Natural killer cell treated with Interleukin-12 subunit alpha and Interleukin-12 subunit beta and Interleukin-15 and Interleukin-18, amount 100 ng/mL, for 72 hours (primary cell): ENCODE measurements around the gene ITGB8. TPM values are rescaled to one million over a fixed set of nuclear protein-coding genes. Genes with fewer than 3 reads are reported as not detected.
A peak's percentile ranks its signal among the peaks of the same experiment; 100 is the strongest.
"Not testable (repeated sequence)": the region's sequence is repeated elsewhere in the genome, so short reads cannot be mapped to it uniquely, and the experiment has no call there.

Source experiments
- ATAC-seq, 2 donors: fragments of 150-1000 bp; cut with Tn5 transposase in 1 of 2; sonication (Bioruptor Pico), chemical (Tn5 transposase) in 1 of 2; 2 replicates each; pipeline ENCODE4 v1.10.0; 2021
- DNase-seq: peaks from one replicate; pipeline ENCODE4 v3.0.0; 2022; ENCODE audit warnings: low spot score
- H3K27ac Mint-ChIP-seq, 2 donors: 1 replicate in 1 of 2; 2 replicates in 1 of 2; pipeline ENCODE4 v1.8.0; 2022; ENCODE audit warnings: mixed read lengths in 2 of 2, mild to moderate bottlenecking in 1 of 2, moderate library complexity in 1 of 2
- H3K27me3 Mint-ChIP-seq, 2 donors: 1 replicate in 1 of 2; 2 replicates in 1 of 2; pipeline ENCODE4 v1.8.0; 2022; ENCODE audit warnings: mixed read lengths in 2 of 2
- H3K36me3 Mint-ChIP-seq: one replicate; pipeline ENCODE4 v1.8.0; 2022; ENCODE audit warnings: mixed read lengths
- H3K4me1 Mint-ChIP-seq, 2 donors: 1 replicate in 1 of 2; 2 replicates in 1 of 2; pipeline ENCODE4 v1.8.0; 2022; ENCODE audit warnings: low read depth in 2 of 2, mixed read lengths in 2 of 2, mild to moderate bottlenecking in 1 of 2
- H3K4me3 Mint-ChIP-seq: one replicate; pipeline ENCODE4 v1.8.0; 2022; ENCODE audit warnings: mixed read lengths
- H3K9me3 Mint-ChIP-seq: 2 replicates; pipeline ENCODE4 v1.8.0; 2022; ENCODE audit warnings: mixed read lengths
- total RNA-seq, 2 donors: library from RNA; stranded (reverse); gene quantifications; one replicate each; pipeline ENCODE4 v1.2.3, GENCODE V29; 2022

Gene ITGB8
- total RNA-seq, 2 donors from 2014 or later, result 0.10 to 1.3 TPM

DNA sequence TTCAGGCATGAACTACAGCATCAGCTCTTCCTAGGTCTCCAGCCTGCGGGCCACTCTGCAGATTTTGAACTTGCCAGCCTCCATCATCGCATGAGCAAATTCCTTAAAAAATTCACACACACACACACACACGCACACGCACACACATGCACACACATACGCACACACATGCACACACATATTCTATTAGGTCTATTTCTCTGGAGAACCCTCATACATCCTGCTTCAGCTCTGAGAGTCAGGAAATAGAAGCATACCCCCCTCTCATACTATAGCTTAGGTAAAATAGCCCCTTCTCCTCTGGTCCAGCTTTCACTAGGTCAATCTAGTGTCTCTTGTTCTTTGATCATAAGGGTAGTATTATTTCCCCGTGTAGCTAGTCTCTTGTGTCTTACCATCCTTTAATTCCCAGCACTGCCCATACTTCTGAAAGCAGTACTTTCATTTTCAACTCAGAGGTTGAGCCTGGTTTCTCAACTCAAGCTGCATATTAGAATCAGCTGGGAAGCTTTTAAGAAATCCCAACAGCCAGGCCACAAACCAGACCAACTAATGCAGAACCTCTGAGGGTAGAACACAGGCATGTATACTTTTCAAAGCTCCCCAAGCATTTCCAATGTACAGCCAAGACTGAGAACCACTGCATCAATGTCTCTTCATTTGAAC is 30.9 kb upstream of the ITGB8 start:
- H3K27ac Mint-ChIP-seq, result peak overlapping the region; percentile 55 to 81
- ATAC-seq (peak in 1 of 2 donors; percentile 28), DNase-seq (no peak)
- H3K9me3 Mint-ChIP-seq, result peaks cover 13% of the 10 kb centered on the region
- H3K27me3 Mint-ChIP-seq, result no peaks in the 10 kb centered on the region
- H3K4me3 Mint-ChIP-seq, result peak overlapping the region; percentile 30
- peaks cover 7 to 15% of the 10 kb centered on the region in 2 donors for H3K4me1 Mint-ChIP-seq
- H3K36me3 Mint-ChIP-seq, result peaks cover 8% of the 10 kb centered on the region

DNA sequence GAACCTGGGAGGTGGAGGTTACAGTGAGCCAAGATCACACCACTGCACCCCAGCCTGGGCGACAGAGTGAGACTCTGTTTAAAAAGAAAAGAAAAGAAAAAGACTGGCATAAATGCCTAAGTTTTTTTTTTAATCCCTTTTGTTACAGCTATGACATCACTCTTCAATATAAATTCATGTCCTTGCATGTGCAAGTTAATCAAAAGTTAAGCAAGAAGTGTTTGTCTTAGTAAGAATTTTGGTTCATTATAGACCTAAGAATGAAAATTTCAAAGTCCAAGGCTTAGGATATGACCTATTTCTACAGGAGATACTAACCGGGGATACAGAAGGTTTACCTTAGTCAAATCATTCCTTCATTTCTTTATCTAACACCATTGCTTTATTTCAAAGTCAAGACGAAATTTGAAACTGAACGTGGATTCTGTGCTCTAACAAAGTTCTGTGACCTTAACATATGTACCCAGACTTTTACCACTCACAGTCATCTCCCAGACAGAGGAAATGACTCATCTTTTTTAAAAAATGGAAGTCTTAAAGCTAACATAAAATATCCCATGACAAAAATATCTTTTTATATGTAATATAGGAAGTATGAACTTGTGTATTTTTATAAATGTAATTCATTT is 29.3 kb upstream of the ITGB8 start:
- H3K27me3 Mint-ChIP-seq, result no peaks in the 10 kb centered on the region
- DNase-seq, result no peak
- no peak overlapping the region for H3K4me3 Mint-ChIP-seq
- no peaks in the 10 kb centered on the region for H3K36me3 Mint-ChIP-seq
- H3K27ac Mint-ChIP-seq, result peak overlapping the region in 1 of 2 donors; percentile 39
- ATAC-seq, result peak; percentile 57 to 81
- peaks cover 7 to 15% of the 10 kb centered on the region in 2 donors for H3K4me1 Mint-ChIP-seq
- H3K9me3 Mint-ChIP-seq, result peaks cover 10% of the 10 kb centered on the region

DNA sequence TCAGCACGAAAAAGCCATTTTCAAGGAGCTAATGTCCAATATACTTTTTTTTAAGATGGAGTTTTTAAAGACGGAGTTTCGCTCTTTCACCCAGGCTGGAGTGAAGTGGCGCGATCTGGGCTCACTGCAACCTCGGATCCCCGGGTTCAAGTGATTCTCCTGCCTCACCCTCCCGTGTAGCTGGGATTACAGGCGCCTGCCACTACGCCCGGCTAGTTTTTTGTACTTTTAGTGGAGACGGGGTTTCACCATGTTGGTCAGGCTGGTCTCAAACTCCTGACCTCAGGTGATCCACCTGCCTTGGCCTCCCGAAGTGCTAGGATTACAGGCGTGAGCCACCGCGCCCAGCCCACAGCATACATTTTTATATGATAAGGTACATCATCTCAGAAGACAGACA is 28.4 kb upstream of the ITGB8 start:
- not testable (repeated sequence) for H3K27me3 Mint-ChIP-seq, H3K36me3 Mint-ChIP-seq, H3K27ac Mint-ChIP-seq, H3K4me3 Mint-ChIP-seq, H3K9me3 Mint-ChIP-seq, DNase-seq, ATAC-seq
- peaks cover 7 to 15% of the 10 kb centered on the region in 2 donors for H3K4me1 Mint-ChIP-seq

DNA sequence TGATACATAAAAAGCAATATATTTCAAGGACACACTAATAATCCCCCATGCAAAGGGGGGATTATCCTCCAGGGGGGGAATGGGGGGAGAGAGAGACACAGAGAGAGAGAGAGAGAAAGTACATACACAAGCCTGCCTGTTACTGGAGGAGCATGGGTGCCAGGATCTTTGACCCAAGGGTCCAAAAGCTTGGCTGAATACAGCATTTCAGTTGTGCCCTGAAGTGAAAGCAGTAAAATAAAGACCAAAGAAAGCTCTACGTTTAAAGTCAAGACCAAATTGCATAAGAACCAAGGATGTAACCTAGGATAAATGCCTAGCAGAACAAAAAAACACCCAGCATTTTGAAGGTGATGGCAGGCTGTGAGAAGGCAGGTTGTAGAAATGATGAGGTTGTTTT is 27.8 kb upstream of the ITGB8 start:
- H3K27me3 Mint-ChIP-seq, result no peaks in the 10 kb centered on the region
- no peaks in the 10 kb centered on the region for H3K36me3 Mint-ChIP-seq
- H3K4me1 Mint-ChIP-seq, result peaks cover 7 to 15% of the 10 kb centered on the region in 2 donors
- no peak overlapping the region for H3K27ac Mint-ChIP-seq
- H3K9me3 Mint-ChIP-seq, result peaks cover 10% of the 10 kb centered on the region
- DNase-seq, result no peak
- H3K4me3 Mint-ChIP-seq, result no peak overlapping the region
- ATAC-seq, result no peak

DNA sequence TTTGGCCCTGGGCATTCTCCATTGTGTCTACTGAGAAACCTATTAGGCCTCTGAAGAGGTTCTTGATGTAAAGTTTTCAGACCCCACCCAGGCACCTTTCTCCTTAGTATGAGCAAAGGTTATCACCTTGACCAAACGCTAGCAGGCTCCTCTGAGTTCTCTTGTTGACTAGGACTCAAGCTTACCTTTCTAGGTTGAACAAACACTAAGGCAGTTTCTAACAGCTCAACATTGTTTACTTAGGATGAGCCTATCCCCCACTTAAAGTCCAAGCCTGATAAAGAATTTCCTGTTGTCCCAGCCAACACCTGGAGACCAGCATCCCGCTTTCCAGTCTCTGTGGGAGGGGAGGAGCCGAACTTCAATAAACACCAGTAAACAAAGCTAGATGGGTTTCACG is 26.3 kb upstream of the ITGB8 start:
- H3K27ac Mint-ChIP-seq, result no peak overlapping the region
- peaks cover 7 to 14% of the 10 kb centered on the region in 2 donors for H3K4me1 Mint-ChIP-seq
- peaks cover 10% of the 10 kb centered on the region for H3K9me3 Mint-ChIP-seq
- H3K4me3 Mint-ChIP-seq, result no peak overlapping the region
- H3K27me3 Mint-ChIP-seq, result no peaks in the 10 kb centered on the region
- H3K36me3 Mint-ChIP-seq, result no peaks in the 10 kb centered on the region
- DNase-seq (no peak), ATAC-seq (no peak)

- H3K4me1 Mint-ChIP-seq, result peaks cover 0 to 1% of the 10 kb centered on the region in 2 donors
- H3K4me3 Mint-ChIP-seq, result no peak overlapping the region
- H3K27ac Mint-ChIP-seq, result no peak overlapping the region
- no peaks in the 10 kb centered on the region for H3K9me3 Mint-ChIP-seq
- no peaks in the 10 kb centered on the region for H3K36me3 Mint-ChIP-seq
- ATAC-seq (no peak), DNase-seq (no peak)
- H3K27me3 Mint-ChIP-seq, result no peaks in the 10 kb centered on the region
Observed at GRCh38 chr7:20305726-20306125, 25.0 kb upstream of the ITGB8 start.

DNA sequence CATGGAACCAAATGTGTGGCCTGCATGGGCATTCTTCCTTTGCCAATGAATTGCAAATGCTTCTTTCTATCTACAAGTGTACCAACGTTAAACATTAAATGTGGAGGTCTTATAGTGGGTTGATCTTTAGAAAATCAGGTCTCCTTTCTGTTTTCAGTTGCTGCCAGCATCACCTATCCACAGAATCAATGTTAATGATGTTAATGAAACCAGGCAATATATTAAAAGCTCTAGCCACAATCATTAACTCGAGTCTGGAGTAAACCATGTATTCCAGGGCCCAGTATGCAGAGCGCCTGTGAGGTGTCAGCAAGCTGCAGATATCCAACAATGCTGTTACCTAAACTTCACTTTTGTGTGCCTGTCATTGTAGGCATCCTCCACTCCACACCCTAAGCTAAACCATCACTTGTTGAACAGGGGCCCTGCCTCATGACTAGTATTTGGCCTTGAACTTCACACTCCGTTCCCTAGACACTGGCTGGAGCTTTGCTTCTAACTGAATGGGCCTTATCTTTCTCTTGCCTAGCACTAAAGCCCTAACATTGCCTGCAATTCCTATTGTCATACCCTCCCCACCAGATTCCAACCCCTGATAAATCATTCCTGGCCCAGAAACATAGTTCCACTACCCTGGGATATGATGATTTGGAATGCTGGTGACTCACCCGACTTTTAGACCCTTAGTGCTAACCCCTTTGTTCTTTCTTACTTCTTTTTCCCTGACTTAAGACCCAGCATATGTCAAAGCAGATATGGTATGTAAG is 24.3 kb upstream of the ITGB8 start:
- no peaks in the 10 kb centered on the region for H3K9me3 Mint-ChIP-seq
- H3K27ac Mint-ChIP-seq, result no peak overlapping the region
- DNase-seq (no peak), ATAC-seq (no peak)
- H3K4me1 Mint-ChIP-seq, result no peaks in the 10 kb centered on the region
- H3K27me3 Mint-ChIP-seq, result no peaks in the 10 kb centered on the region
- H3K4me3 Mint-ChIP-seq, result no peak overlapping the region
- no peaks in the 10 kb centered on the region for H3K36me3 Mint-ChIP-seq

- no peaks in the 10 kb centered on the region for H3K27me3 Mint-ChIP-seq
- no peaks in the 10 kb centered on the region for H3K36me3 Mint-ChIP-seq
- H3K4me3 Mint-ChIP-seq, result no peak overlapping the region
- H3K27ac Mint-ChIP-seq, result no peak overlapping the region
- no peaks in the 10 kb centered on the region for H3K4me1 Mint-ChIP-seq
- ATAC-seq (no peak), DNase-seq (no peak)
- H3K9me3 Mint-ChIP-seq, result no peaks in the 10 kb centered on the region
Observed at GRCh38 chr7:20307119-20307518, 23.6 kb upstream of the ITGB8 start.

- H3K27ac Mint-ChIP-seq, result no peak overlapping the region
- H3K4me1 Mint-ChIP-seq, result no peaks in the 10 kb centered on the region
- no peak for ATAC-seq
Observed at GRCh38 chr7:20307901-20308300, 22.8 kb upstream of the ITGB8 start.

GRCh38 chr7:20310301-20310700 is 20.4 kb upstream of the ITGB8 start:
- Mint-ChIP-seq H3K4me1 (no peaks in the 10 kb centered on the region), H3K4me3 (no peak overlapping the region), H3K27ac (no peak overlapping the region), H3K36me3 (no peaks in the 10 kb centered on the region), H3K9me3 (no peaks in the 10 kb centered on the region), H3K27me3 (no peaks in the 10 kb centered on the region)
- DNase-seq, result no peak
- no peak for ATAC-seq

More at GRCh38 chr7:20307901-20308300, 22.8 kb upstream of the ITGB8 start:
- no peak overlapping the region for H3K4me3 Mint-ChIP-seq
- DNase-seq, result no peak
- H3K27me3 Mint-ChIP-seq, result no peaks in the 10 kb centered on the region
- no peaks in the 10 kb centered on the region for H3K9me3 Mint-ChIP-seq
- no peaks in the 10 kb centered on the region for H3K36me3 Mint-ChIP-seq

DNA sequence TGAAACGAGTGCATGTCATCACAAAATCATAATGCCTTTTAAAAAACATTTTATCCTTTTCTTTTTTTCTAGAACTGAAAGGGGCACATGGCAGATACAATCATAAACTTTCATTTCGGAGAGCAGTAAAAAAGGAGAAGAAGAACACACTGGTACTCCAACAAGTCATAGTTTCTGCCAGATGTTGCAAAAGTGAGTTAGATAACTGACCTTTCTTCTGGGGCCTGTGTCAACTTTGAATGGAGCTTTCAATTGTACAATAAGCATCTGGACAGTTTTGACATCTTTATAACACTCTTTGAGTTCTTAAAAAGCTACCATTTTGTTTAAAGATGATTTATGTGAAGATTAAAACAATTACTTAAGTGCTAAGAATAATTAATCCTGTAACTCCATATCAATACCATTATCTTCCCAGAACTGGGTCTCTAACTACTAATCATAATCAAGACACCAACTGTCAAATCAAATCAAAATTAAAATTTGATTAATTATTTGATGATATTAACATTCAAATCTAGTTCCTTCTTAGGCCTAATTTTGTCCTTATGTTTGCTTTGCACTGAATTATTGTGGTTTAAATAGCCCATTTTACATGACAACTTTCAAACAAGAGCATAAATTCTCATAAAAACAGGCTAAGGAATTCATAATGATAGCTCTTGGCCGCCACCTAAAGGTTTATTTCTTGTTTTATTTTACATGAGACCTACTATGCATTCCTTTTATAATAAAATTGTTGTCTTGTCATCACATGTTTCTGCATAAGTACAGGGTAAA is 19.5 kb upstream of the ITGB8 start:
- DNase-seq, result no peak
- Mint-ChIP-seq H3K27ac (no peak overlapping the region), H3K27me3 (no peaks in the 10 kb centered on the region), H3K4me3 (no peak overlapping the region), H3K4me1 (no peaks in the 10 kb centered on the region), H3K36me3 (no peaks in the 10 kb centered on the region), H3K9me3 (no peaks in the 10 kb centered on the region)
- no peak for ATAC-seq

- ATAC-seq (no peak), DNase-seq (no peak)
- Mint-ChIP-seq H3K36me3 (no peaks in the 10 kb centered on the region), H3K27me3 (no peaks in the 10 kb centered on the region), H3K4me1 (no peaks in the 10 kb centered on the region), H3K27ac (no peak overlapping the region), H3K4me3 (no peak overlapping the region), H3K9me3 (no peaks in the 10 kb centered on the region)
Observed at GRCh38 chr7:20311743-20312042, 19.0 kb upstream of the ITGB8 start.

- Mint-ChIP-seq H3K27ac (no peak overlapping the region), H3K4me1 (no peaks in the 10 kb centered on the region), H3K27me3 (no peaks in the 10 kb centered on the region), H3K36me3 (no peaks in the 10 kb centered on the region), H3K9me3 (no peaks in the 10 kb centered on the region), H3K4me3 (no peak overlapping the region)
- DNase-seq, result no peak
- ATAC-seq, result no peak
Observed at GRCh38 chr7:20312562-20312961, 18.1 kb upstream of the ITGB8 start.

DNA sequence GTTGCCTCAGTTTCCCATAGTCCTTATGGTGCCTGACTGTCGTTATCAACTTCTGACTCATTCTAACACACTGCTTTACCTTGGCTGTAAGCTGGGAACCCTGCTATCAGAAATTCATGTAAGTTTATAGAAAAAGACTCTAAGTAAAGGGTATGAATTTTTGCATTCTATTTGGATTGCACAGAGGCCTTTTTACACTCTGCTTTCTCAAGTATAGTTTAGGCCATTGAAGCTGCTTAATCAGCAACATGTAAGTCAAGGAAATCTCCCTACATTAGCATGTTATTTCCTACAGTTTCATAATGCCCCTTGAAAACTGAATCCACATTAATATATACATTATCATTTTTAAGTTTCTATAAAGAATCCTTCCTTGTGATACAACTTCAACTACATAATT is 17.1 kb upstream of the ITGB8 start:
- no peaks in the 10 kb centered on the region for H3K27me3 Mint-ChIP-seq
- H3K27ac Mint-ChIP-seq, result no peak overlapping the region
- ATAC-seq (no peak), DNase-seq (no peak)
- no peak overlapping the region for H3K4me3 Mint-ChIP-seq
- no peaks in the 10 kb centered on the region for H3K36me3 Mint-ChIP-seq
- H3K9me3 Mint-ChIP-seq, result no peaks in the 10 kb centered on the region
- no peaks in the 10 kb centered on the region for H3K4me1 Mint-ChIP-seq
